C4-2B (cell line): ENCODE measurements around the gene BTBD9.
"Not testable (repeated sequence)": the region's sequence is repeated elsewhere in the genome, so short reads cannot be mapped to it uniquely, and the experiment has no call there.

ENCODE experiments used
- H3K27ac ChIP-seq: fragments of 450-650 bp; 2 replicates; pipeline ENCODE4 v1.5.1; 2017
- CTCF ChIP-seq: fragments of 450-650 bp; conservative IDR thresholded peaks from 2 replicates; pipeline ENCODE4 v1.5.1; 2017; ENCODE audit warnings: mild to moderate bottlenecking
- ZFX ChIP-seq: fragments of 450-650 bp; IDR thresholded peaks from 2 replicates; pipeline ENCODE4 v1.6.1; 2017

The BTBD9 gene

DNA sequence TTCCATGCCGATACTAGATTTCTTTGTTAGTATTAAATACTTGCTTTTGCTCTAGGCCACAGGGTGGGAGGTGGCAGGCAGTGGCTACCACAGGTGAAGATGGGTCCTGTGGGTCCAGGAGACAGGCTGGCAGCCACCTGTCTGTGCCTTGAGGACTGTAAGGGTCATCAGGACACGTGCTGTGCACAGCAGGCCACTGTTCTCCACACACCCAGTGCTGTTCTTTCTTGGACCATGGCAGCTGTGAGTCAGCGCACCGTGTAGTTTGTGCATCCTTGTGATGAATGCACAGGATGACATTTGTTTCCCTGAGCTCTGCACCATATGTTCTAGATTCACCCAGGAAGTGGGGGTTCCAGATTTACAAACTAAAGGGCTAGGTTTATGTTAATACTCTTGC is 503.2 kb downstream of the BTBD9 start:
- no peak overlapping the region for H3K27ac ChIP-seq
- TF ChIP-seq ZFX (no peak), CTCF (no peak)

- TF ChIP-seq CTCF (no peak), ZFX (no peak)
- H3K27ac ChIP-seq: no peak overlapping the region
Observed at GRCh38 chr6:38134704-38135088, 505.0 kb downstream of the BTBD9 start.

DNA sequence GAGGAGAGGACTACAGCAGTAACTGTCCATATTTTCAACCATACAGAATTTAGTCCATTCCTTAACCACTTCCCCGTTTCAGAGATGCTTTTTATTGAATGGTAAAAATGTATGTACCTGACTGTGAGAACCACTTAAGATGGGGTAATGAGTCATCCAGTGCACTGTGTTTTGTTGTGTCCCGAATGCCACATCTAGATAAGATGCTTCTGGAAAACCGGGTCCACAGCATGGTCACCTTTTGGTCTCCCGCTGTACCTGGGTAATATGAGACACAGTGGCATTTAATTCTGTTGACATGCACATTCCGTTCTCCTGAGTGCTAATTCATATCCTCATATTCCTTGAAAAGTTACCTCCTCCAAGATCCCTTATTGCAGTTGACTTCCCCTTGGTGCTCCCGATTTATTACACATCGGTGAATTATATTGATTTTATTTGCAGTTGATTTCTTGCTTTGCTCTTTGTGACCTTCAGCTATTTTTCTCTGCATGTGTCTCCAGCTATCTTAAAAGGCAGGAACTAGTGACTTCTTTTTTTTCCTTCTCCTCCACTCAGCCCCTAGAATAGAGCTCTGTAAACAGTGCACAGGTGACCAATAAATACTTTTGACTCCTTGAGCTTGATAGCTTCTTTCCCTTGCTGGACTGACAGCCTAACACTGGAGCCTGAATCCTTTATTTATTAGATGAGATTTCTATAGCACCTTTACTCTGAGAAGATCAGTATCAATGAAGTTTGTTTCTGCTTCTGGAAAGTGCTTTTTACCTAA is 505.6 kb downstream of the BTBD9 start:
- TF ChIP-seq CTCF: no peak
- no peak for TF ChIP-seq ZFX
- no peak overlapping the region for H3K27ac ChIP-seq

- no peak for TF ChIP-seq ZFX
- no peak for TF ChIP-seq CTCF
- H3K27ac ChIP-seq: no peak overlapping the region
Observed at GRCh38 chr6:38131527-38131965, 508.2 kb downstream of the BTBD9 start.

GRCh38 chr6:38127284-38127683 is 512.4 kb downstream of the BTBD9 start:
- TF ChIP-seq CTCF (no peak), ZFX (no peak)

DNA sequence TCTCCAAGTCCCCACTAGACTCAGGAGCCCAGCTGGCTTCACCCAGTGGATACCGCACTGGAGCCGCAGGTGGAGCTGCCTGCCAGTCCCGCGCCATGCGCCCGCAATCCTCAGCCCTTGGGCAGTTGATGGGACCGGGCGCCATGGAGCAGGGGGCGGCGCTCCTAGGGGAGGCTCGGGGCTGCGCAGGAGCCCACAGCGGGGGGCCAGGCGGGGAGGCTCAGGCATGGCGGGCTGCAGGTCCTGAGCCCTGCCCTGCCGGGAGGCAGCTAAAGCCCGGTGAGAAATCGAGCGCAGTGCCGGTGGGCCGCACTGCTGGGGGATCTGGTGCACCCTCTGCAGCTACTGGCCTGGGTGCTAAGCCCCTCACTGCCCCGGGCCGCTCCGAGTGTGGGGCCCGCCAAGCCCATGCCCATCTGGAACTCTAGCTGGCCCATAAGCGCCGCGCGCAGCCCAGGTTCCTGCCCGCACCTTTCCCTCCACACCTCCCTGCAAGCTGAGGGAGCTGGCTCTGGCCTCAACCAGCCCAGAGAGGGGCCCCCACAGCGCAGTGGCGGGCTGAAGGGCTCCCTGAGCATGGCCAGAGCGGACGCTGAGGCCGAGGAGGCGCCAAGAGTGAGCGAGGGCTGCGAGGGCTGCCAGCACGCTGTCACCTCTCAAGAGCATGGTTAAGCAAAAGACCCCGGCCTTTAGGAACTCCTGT is 515.4 kb downstream of the BTBD9 start:
- not testable (repeated sequence) for H3K27ac ChIP-seq

More at GRCh38 chr6:38127284-38127683, 512.4 kb downstream of the BTBD9 start:
- H3K27ac ChIP-seq: no peak overlapping the region

DNA sequence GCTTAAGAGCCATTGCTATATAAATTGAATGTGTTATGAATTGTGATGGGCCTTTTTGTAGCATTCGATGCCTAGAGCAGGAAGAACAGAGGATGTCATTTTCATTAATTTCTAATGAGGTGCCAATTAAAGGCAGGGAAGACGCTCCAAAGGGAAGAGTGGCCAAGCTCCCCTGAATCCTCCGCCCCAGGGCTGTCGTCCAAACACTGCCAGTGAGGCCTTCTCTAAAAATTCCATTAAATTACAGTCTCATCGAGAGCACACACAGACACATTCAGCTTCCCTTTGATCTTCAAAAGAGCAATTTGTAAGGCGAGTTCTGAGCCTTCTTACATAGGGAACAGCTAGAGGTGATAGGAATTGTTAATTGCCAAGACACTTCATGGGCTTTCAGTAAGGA is 520.2 kb downstream of the BTBD9 start:
- TF ChIP-seq ZFX (no peak), CTCF (no peak)
- H3K27ac ChIP-seq: no peak overlapping the region
